GM19438 (cell line): Measurements from ENCODE around the gene HEPACAM.

Source experiments
- ATAC-seq: cut with Tn5 transposase; IDR thresholded peaks from one replicate; pipeline ENCODE4 v1.9.1; 2021; ENCODE audit warnings: low read depth; ENCODE audit not compliant: unreplicated experiment

HEPACAM gene

GRCh38 chr11:124872280-124872679 lies 63.6 kb downstream of the HEPACAM start:
- ATAC-seq: no peak

DNA sequence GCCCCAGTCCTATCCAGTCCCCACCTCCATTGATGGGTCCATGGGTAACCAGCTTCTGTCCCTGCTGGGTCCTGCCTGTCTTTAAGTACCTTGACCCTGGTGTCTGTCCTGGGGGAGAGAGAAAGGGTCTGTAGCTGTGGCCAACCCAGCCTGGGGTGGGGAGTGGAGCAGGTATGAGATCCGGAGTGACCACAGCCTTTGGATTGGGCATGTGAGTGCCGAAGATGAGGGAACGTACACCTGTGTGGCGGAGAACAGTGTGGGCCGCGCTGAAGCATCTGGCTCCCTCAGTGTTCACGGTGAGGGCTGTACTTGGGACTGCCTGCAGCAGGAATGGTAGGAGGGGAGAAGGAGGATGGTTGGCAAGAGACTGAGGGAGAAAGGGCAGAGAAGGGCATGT lies 65.4 kb downstream of the HEPACAM start:
- ATAC-seq: no peak

GRCh38 chr11:124869856-124870387 lies 65.9 kb downstream of the HEPACAM start:
- ATAC-seq: no peak

- ATAC-seq: no peak
Measured at GRCh38 chr11:124869331-124869730, 66.5 kb downstream of the HEPACAM start.
